Natural killer cell (primary cell): ENCODE data around the gene ASB1. TPM values are rescaled to one million over a fixed set of nuclear protein-coding genes. Genes with fewer than 3 reads are reported as not detected.

ENCODE experiments used
- ATAC-seq, 3 donors: fragments of 150-1000 bp in 2 of 3; fragments of 200-7000 bp in 1 of 3; cut with Tn5 transposase; 1 replicate in 1 of 3; 2 replicates in 2 of 3; pipeline ENCODE4 v1.10.0; 2021; ENCODE audit warnings: mild to moderate bottlenecking in 2 of 3, moderate library complexity in 2 of 3
- DNase-seq, 2 donors: peaks; one replicate each; pipeline versions ENCODE4 v3.0.0 to v3.0.0-alpha.2; 2013 to 2021; ENCODE audit warnings: mixed read lengths in 1 of 2
- H3K27ac ChIP-seq: one replicate; pipeline ENCODE4 v1.5.1; 2013; ENCODE audit warnings: mild to moderate bottlenecking, low read length
- H3K27me3 ChIP-seq: one replicate; pipeline ENCODE4 v1.6.1; 2013; ENCODE audit warnings: low read length; ENCODE audit not compliant: control insufficient read depth, insufficient read depth
- H3K36me3 ChIP-seq: one replicate; pipeline ENCODE4 v1.6.1; 2013; ENCODE audit warnings: low read length; ENCODE audit not compliant: control insufficient read depth, insufficient read depth
- H3K4me1 ChIP-seq: one replicate; pipeline ENCODE4 v1.6.1; 2013; ENCODE audit warnings: low read length; ENCODE audit not compliant: control insufficient read depth, insufficient read depth
- H3K4me3 ChIP-seq: one replicate; pipeline ENCODE4 v1.5.1; 2013; ENCODE audit warnings: low read length
- H3K9me3 ChIP-seq: one replicate; pipeline ENCODE4 v1.6.1; 2013; ENCODE audit warnings: low read length; ENCODE audit not compliant: control insufficient read depth, insufficient read depth
- H3K27ac Mint-ChIP-seq, 2 donors: one replicate each; pipeline ENCODE4 v1.8.0; 2022; ENCODE audit warnings: mild to moderate bottlenecking in 2 of 2, mixed read lengths in 2 of 2, moderate library complexity in 1 of 2
- H3K27me3 Mint-ChIP-seq, 2 donors: one replicate each; pipeline ENCODE4 v1.8.0; 2022; ENCODE audit warnings: low read depth in 2 of 2, mixed read lengths in 2 of 2
- H3K36me3 Mint-ChIP-seq: one replicate; pipeline ENCODE4 v1.8.0; 2022; ENCODE audit warnings: mixed read lengths
- H3K4me1 Mint-ChIP-seq, 2 donors: one replicate each; pipeline ENCODE4 v1.8.0; 2022; ENCODE audit warnings: mixed read lengths in 2 of 2
- H3K4me3 Mint-ChIP-seq: one replicate; pipeline ENCODE4 v1.8.0; 2022; ENCODE audit warnings: mild to moderate bottlenecking, moderate library complexity, mixed read lengths
- H3K9me3 Mint-ChIP-seq, 2 donors: one replicate each; pipeline ENCODE4 v1.8.0; 2022; ENCODE audit warnings: mixed read lengths in 2 of 2
- CTCF ChIP-seq: fragments of 200-600 bp; IDR thresholded peaks from one replicate; pipeline ENCODE4 v1.8.0; 2022; ENCODE audit warnings: antibody characterized with exemption
- WGBS: methylation state at CpG from one replicate; pipeline ENCODE4 v1.1.7; 2013; ENCODE audit warnings: missing lambda C conversion rate; ENCODE audit not compliant: insufficient coverage; 5-methylcytosine and 5-hydroxymethylcytosine counted together
- intact Hi-C: fragments of 100-400 bp; cut with micrococcal nuclease; formaldehyde crosslinking; loops from one replicate; pipeline ENCODE4 v1.14.2; 2022
- total RNA-seq, 4 donors: library from RNA; stranded (reverse); fragments of 120-200 nt in 1 of 4; gene quantifications; one replicate each; pipeline versions ENCODE4 v1.2.3 to v1.2.4, GENCODE V29; 2013 to 2022

ASB1 gene
- total RNA-seq, 3 donors from 2014 or later (not counting 1 experiment from before 2014, with no cell fraction given), result 38.3 to 47.5 (median 38.9) TPM

- H3K27ac Mint-ChIP-seq, result no peak overlapping the region
- no peaks in the 10 kb centered on the region for H3K9me3 ChIP-seq
- no peak overlapping the region for H3K4me3 Mint-ChIP-seq
- H3K4me1 ChIP-seq, result no peaks in the 10 kb centered on the region
- H3K9me3 Mint-ChIP-seq, result peaks cover 0 to 3% of the 10 kb centered on the region in 2 donors
- no peak for TF ChIP-seq CTCF
- no peaks in the 10 kb centered on the region for H3K27me3 ChIP-seq
- intact Hi-C loops, result no loop called here
- peaks cover 8% of the 10 kb centered on the region for H3K36me3 ChIP-seq
- H3K4me1 Mint-ChIP-seq, result peaks cover 6 to 10% of the 10 kb centered on the region in 2 donors
- H3K36me3 Mint-ChIP-seq, result no peaks in the 10 kb centered on the region
- H3K4me3 ChIP-seq, result no peak overlapping the region
- 95% methylated on average over 1 of the region's 1 CpG for WGBS
- ATAC-seq (no peak), DNase-seq (no peak)
- no peak overlapping the region for H3K27ac ChIP-seq
- H3K27me3 Mint-ChIP-seq, result no peaks in the 10 kb centered on the region
Measured at GRCh38 chr2:238456449-238456848, 29.7 kb downstream of the ASB1 start.

- H3K4me3 Mint-ChIP-seq, result no peak overlapping the region
- DNase-seq (no peak), ATAC-seq (no peak)
- Histone ChIP-seq H3K4me1 (no peaks in the 10 kb centered on the region), H3K27me3 (no peaks in the 10 kb centered on the region), H3K4me3 (no peak overlapping the region), H3K27ac (no peak overlapping the region), H3K36me3 (peaks cover 3% of the 10 kb centered on the region), H3K9me3 (no peaks in the 10 kb centered on the region)
- WGBS, result 93% methylated on average over 9 of the region's 10 CpGs
- H3K27ac Mint-ChIP-seq, result no peak overlapping the region
- peaks cover 0 to 3% of the 10 kb centered on the region in 2 donors for H3K9me3 Mint-ChIP-seq
- no peaks in the 10 kb centered on the region for H3K36me3 Mint-ChIP-seq
- intact Hi-C loops, result no loop called here
- no peak for TF ChIP-seq CTCF
- H3K4me1 Mint-ChIP-seq, result peaks cover 5 to 6% of the 10 kb centered on the region in 2 donors
- no peaks in the 10 kb centered on the region for H3K27me3 Mint-ChIP-seq
Measured at GRCh38 chr2:238456970-238457926, 30.5 kb downstream of the ASB1 start.

- Histone ChIP-seq H3K9me3 (no peaks in the 10 kb centered on the region), H3K4me1 (no peaks in the 10 kb centered on the region), H3K27me3 (no peaks in the 10 kb centered on the region), H3K27ac (no peak overlapping the region), H3K4me3 (no peak overlapping the region), H3K36me3 (no peaks in the 10 kb centered on the region)
- H3K4me1 Mint-ChIP-seq, result peaks cover 0 to 6% of the 10 kb centered on the region in 2 donors
- peaks cover 0 to 3% of the 10 kb centered on the region in 2 donors for H3K9me3 Mint-ChIP-seq
- ATAC-seq, result no peak
- WGBS, result 88% methylated on average over 3 of the region's 3 CpGs
- no peak for DNase-seq
- H3K36me3 Mint-ChIP-seq, result no peaks in the 10 kb centered on the region
- no peak for TF ChIP-seq CTCF
- H3K27me3 Mint-ChIP-seq, result no peaks in the 10 kb centered on the region
- H3K4me3 Mint-ChIP-seq, result no peak overlapping the region
- H3K27ac Mint-ChIP-seq, result no peak overlapping the region
- intact Hi-C loops, result no loop called here
Measured at GRCh38 chr2:238457927-238458324, 31.2 kb downstream of the ASB1 start.
